DND-41 (cell line): ENCODE measurements around the gene RAE1.
"Not testable (repeated sequence)": the region's sequence is repeated elsewhere in the genome, so short reads cannot be mapped to it uniquely, and the experiment has no call there.

Experiments used
- ATAC-seq: fragments of 200-7000 bp; cut with Tn5 transposase; 3 replicates; pipeline ENCODE4 v1.9.1; 2021; ENCODE audit warnings: low read depth; ENCODE audit not compliant: insufficient read depth
- DNase-seq: peaks from one replicate; pipeline ENCODE4 v3.0.0-alpha.2; 2020
- H2AFZ ChIP-seq: 2 replicates; pipeline ENCODE4 v1.6.0; 2012; ENCODE audit warnings: low read depth, low read length
- H3K27ac ChIP-seq: 2 replicates; pipeline ENCODE4 v1.5.1; 2012; ENCODE audit warnings: low read length, inconsistent platforms
- H3K27me3 ChIP-seq: fragments of 200-600 bp; sonication (generic); 2 replicates; pipeline ENCODE4 v1.6.0; 2012; ENCODE audit warnings: low read length, mild to moderate bottlenecking, inconsistent platforms; ENCODE audit not compliant: insufficient read depth, poor library complexity
- H3K36me3 ChIP-seq: 2 replicates; pipeline ENCODE4 v1.5.1; 2012; ENCODE audit warnings: low read length, inconsistent platforms; ENCODE audit not compliant: insufficient read depth
- H3K4me1 ChIP-seq: 2 replicates; pipeline ENCODE4 v1.5.1; 2012; ENCODE audit warnings: mild to moderate bottlenecking, low read length; ENCODE audit not compliant: insufficient read depth
- H3K4me2 ChIP-seq: 2 replicates; pipeline ENCODE4 v1.6.0; 2012; ENCODE audit warnings: mild to moderate bottlenecking, moderate library complexity, low read length, inconsistent platforms; ENCODE audit not compliant: insufficient read depth
- H3K4me3 ChIP-seq, 2 experiments: fragments of 200-600 bp in 1 of 2; shearing (Covaris generic) in 1 of 2; 2 replicates each; pipeline ENCODE4 v1.5.1; 2012 to 2016; ENCODE audit warnings: inconsistent platforms in 2 of 2, low read length in 2 of 2, mild to moderate bottlenecking in 2 of 2, low read depth in 1 of 2, moderate library complexity in 1 of 2
- H3K79me2 ChIP-seq: 2 replicates; pipeline ENCODE4 v1.6.0; 2012; ENCODE audit warnings: low read length, inconsistent platforms; ENCODE audit not compliant: insufficient read depth
- H3K9ac ChIP-seq: 2 replicates; pipeline ENCODE4 v1.6.0; 2012; ENCODE audit warnings: low read depth, mild to moderate bottlenecking, inconsistent platforms, low read length, moderate library complexity
- H3K9me3 ChIP-seq: 2 replicates; pipeline ENCODE4 v1.5.1; 2012; ENCODE audit warnings: low read length, moderate library complexity, mild to moderate bottlenecking, inconsistent platforms; ENCODE audit not compliant: insufficient read depth, severe bottlenecking
- H4K20me1 ChIP-seq: 2 replicates; pipeline ENCODE4 v1.6.0; 2012; ENCODE audit warnings: low read length; ENCODE audit not compliant: insufficient read depth
- EZH2 ChIP-seq: IDR thresholded peaks from 3 replicates; pipeline ENCODE4 v1.6.1; 2012; ENCODE audit warnings: borderline replicate concordance, low read depth, mild to moderate bottlenecking, moderate library complexity, low read length, inconsistent platforms; ENCODE audit not compliant: severe bottlenecking
- TF ChIP-seq, protein P1 (sequence below): IDR thresholded peaks from 2 replicates; pipeline ENCODE4 v1.5.1; 2012; ENCODE audit warnings: borderline replicate concordance, low read length, moderate library complexity, mild to moderate bottlenecking; ENCODE audit not compliant: poor library complexity, severe bottlenecking; ENCODE audit errors: extremely low read depth

Gene RAE1

DNA sequence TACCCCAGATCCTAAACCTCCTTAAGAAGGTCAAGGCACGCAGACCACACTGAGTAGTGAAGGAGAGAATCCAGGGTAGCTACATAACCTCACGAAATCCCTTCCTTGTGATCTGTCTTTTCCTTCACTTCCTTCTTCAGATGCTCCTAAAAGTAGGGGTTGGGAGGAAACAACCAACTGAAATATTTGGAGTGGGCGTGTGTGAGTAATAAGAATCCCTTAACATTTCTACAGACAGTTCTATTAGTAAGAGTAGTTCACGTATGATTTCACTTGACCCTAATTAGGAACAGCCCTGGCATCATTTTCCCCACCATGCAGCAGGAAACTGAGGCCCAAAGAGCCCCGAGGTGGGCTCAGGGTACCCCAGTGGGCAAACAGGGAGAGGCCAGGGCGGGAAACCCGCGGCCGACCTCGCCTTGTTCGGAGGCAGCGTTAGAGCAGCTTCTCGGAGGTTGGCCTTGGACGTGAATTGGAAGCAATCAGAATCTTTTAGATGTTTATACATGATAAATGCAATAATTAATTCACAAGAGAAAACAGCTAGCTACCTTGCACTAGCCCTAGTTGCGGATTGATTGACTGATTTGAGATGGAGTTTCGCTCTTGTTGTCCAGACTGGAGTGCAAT lies 859 bp upstream of the RAE1 start:
- Histone ChIP-seq H3K36me3 (peaks cover 16% of the 10 kb centered on the region), H3K27me3 (no peaks in the 10 kb centered on the region), H3K4me1 (peaks cover 25% of the 10 kb centered on the region), H3K4me2 (peak overlapping the region; percentile 42; the same call in 1 of the 2 replicates), H2AFZ (peak overlapping the region; percentile 73), H3K4me3 (no peak overlapping the region), H3K79me2 (peaks cover 40% of the 10 kb centered on the region), H3K27ac (no peak overlapping the region), H3K9me3 (no peaks in the 10 kb centered on the region), H3K9ac (no peak overlapping the region), H4K20me1 (peaks cover 35% of the 10 kb centered on the region)
- ATAC-seq = no peak
- DNase-seq = no peak
- TF ChIP-seq, protein P1, sequence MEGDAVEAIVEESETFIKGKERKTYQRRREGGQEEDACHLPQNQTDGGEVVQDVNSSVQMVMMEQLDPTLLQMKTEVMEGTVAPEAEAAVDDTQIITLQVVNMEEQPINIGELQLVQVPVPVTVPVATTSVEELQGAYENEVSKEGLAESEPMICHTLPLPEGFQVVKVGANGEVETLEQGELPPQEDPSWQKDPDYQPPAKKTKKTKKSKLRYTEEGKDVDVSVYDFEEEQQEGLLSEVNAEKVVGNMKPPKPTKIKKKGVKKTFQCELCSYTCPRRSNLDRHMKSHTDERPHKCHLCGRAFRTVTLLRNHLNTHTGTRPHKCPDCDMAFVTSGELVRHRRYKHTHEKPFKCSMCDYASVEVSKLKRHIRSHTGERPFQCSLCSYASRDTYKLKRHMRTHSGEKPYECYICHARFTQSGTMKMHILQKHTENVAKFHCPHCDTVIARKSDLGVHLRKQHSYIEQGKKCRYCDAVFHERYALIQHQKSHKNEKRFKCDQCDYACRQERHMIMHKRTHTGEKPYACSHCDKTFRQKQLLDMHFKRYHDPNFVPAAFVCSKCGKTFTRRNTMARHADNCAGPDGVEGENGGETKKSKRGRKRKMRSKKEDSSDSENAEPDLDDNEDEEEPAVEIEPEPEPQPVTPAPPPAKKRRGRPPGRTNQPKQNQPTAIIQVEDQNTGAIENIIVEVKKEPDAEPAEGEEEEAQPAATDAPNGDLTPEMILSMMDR = no peak
- TF ChIP-seq EZH2 = no peak

DNA sequence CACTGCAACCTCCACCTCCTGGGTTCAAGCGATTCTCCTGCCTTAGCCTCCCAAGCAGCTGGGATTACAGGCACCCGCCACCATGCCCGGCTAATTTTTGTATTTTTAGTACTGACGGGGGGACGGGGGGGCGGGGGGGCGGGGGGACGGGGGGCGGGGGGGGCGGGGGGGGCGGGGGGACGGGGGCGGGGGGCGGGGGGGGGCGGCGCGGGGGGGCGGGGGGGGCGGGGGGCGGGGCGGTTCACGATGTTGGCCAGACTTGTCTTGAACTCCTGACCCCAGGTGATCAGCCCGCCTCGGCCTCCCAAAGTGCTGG lies 371 bp upstream of the RAE1 start:
- not testable (repeated sequence) for H3K27me3 ChIP-seq, H3K9me3 ChIP-seq, ATAC-seq, DNase-seq
- peak overlapping the region; percentile 85 for H2AFZ ChIP-seq
- peaks cover 43% of the 10 kb centered on the region for H3K79me2 ChIP-seq
- H3K4me1 ChIP-seq = peaks cover 25% of the 10 kb centered on the region
- H3K36me3 ChIP-seq = peaks cover 16% of the 10 kb centered on the region
- H3K9ac ChIP-seq = peak overlapping the region; percentile 91
- peak overlapping the region; percentile 82 to 89; a peak in 3 of 4 replicates for H3K4me3 ChIP-seq
- H4K20me1 ChIP-seq = peaks cover 35% of the 10 kb centered on the region
- H3K4me2 ChIP-seq = peak overlapping the region; percentile 96
- peak overlapping the region; percentile 85 for H3K27ac ChIP-seq

DNA sequence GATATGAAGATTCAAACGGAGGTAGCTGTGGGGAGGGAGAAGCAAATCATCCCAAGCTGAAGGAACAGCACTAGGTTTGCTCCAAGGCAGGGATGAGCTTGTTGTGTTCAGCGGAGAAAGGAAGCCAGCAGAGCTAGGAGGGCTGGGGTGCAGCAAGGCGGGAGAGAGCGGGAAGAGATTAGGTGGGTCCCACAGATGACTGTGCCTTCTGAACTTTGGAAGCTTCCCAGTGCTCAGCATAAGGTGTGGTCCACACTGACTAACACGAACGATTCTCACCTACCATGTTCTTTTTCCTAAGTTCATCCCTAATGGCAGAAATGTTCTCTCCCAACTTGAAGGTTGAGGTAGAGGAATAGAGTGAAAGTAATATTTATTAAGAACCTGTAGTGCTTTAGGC lies 1.2 kb downstream of the RAE1 start:
- ATAC-seq = no peak

DNA sequence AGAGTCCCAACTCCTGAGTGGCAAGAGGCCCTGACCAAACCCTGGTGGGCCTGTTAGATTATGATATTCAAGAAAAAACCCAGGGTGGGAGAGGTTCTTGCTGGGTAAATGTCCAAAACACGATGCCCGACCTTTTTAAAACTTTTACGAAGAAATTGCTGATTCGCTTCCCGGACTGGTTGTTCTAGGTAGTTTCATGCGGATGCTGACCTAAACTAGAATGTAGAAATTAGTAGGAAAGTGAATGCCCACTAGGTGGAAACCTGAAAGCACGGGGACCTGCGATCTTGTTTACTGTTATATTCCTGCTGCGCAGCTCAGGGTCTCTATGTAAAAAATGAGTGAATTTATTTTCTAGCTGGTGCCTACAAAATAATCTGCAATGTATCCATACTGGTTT lies 2.3 kb downstream of the RAE1 start:
- H3K4me2 ChIP-seq = peak overlapping the region; percentile 96; the same call in 1 of the 2 replicates
- no peak overlapping the region for H2AFZ ChIP-seq

More for the DNA sequence above, 1.2 kb downstream of the RAE1 start:
- no peak overlapping the region for H2AFZ ChIP-seq
- H4K20me1 ChIP-seq = peaks cover 35% of the 10 kb centered on the region
- H3K36me3 ChIP-seq = peaks cover 16% of the 10 kb centered on the region
- peak overlapping the region; percentile 82 to 89; a peak in 3 of 4 replicates for H3K4me3 ChIP-seq
- H3K27me3 ChIP-seq = no peaks in the 10 kb centered on the region
- H3K4me1 ChIP-seq = peaks cover 25% of the 10 kb centered on the region
- peak overlapping the region; percentile 91 for H3K9ac ChIP-seq
- H3K9me3 ChIP-seq = no peaks in the 10 kb centered on the region
- DNase-seq = no peak
- H3K4me2 ChIP-seq = peak overlapping the region; percentile 96
- peak overlapping the region; percentile 85 for H3K27ac ChIP-seq
- TF ChIP-seq EZH2 = no peak
- TF ChIP-seq, protein P1 = no peak
- H3K79me2 ChIP-seq = peaks cover 51% of the 10 kb centered on the region

More for the DNA sequence above, 2.3 kb downstream of the RAE1 start:
- Histone ChIP-seq H3K27me3 (no peaks in the 10 kb centered on the region), H4K20me1 (peaks cover 35% of the 10 kb centered on the region), H3K4me3 (peak overlapping the region in 1 of 2 experiments; percentile 82; a peak in 1 of 4 replicates), H3K27ac (no peak overlapping the region), H3K4me1 (peaks cover 25% of the 10 kb centered on the region), H3K9me3 (no peaks in the 10 kb centered on the region), H3K36me3 (peaks cover 16% of the 10 kb centered on the region), H3K9ac (no peak overlapping the region; the same call in 1 of the 2 replicates), H3K79me2 (peaks cover 51% of the 10 kb centered on the region)
- TF ChIP-seq, protein P1 = no peak
- TF ChIP-seq EZH2 = no peak
- ATAC-seq (no peak), DNase-seq (no peak)
